PFSK-1 (cell line): ENCODE measurements around the gene EEF1AKMT3.

ENCODE experiments used
- FOXP2 ChIP-seq: optimal IDR thresholded peaks from 2 replicates; pipeline ENCODE3; 2011; ENCODE audit warnings: borderline replicate concordance, control low read depth, inconsistent platforms; ENCODE audit not compliant: insufficient read depth; ENCODE audit errors: extremely low read length, extremely low read depth
- POLR2AphosphoS5 ChIP-seq: IDR thresholded peaks from 2 replicates; pipeline ENCODE4 v1.6.1; 2012; ENCODE audit warnings: low read depth, mild to moderate bottlenecking, control low read depth, low read length, moderate library complexity
- REST ChIP-seq, 2 experiments: IDR thresholded peaks; 2 replicates each; pipeline versions ENCODE4 v1.6.1 to v1.8.0; 2011 to 2012; ENCODE audit warnings: low read depth in 2 of 2, low read length in 2 of 2, control low read depth in 1 of 2, inconsistent platforms in 1 of 2, mild to moderate bottlenecking in 1 of 2, moderate library complexity in 1 of 2; ENCODE audit not compliant: insufficient read depth in 1 of 2
- SIN3A ChIP-seq: IDR thresholded peaks from 2 replicates; pipeline ENCODE4 v1.6.1; 2012; ENCODE audit warnings: mild to moderate bottlenecking, low read length, moderate library complexity, borderline replicate concordance; ENCODE audit not compliant: insufficient read depth
- TAF1 ChIP-seq: IDR thresholded peaks from 2 replicates; pipeline ENCODE4 v1.6.1; 2012; ENCODE audit warnings: low read length, control low read depth, borderline replicate concordance; ENCODE audit not compliant: insufficient read depth

EEF1AKMT3 gene

GRCh38 chr12:57823908-57824640 is 51.7 kb downstream of the EEF1AKMT3 start:
- TF ChIP-seq SIN3A (no peak), POLR2AphosphoS5 (no peak), REST (IDR thresholded peaks at IDR 0.05; ENCODE audit: insufficient read depth in 1 of 2, low read depth in 2 of 2, low read length in 2 of 2) (no peak), FOXP2 (no peak), TAF1 (no peak)

- no peak for TF ChIP-seq FOXP2
- TF ChIP-seq SIN3A = no peak
- TF ChIP-seq POLR2AphosphoS5 = no peak
- no peak for TF ChIP-seq REST (IDR thresholded peaks at IDR 0.05; ENCODE audit: insufficient read depth in 1 of 2, low read depth in 2 of 2, low read length in 2 of 2)
- TF ChIP-seq TAF1 = no peak
These were observed 53.0 kb downstream of the EEF1AKMT3 start for GRCh38 chr12:57825451-57825850.

GRCh38 chr12:57826400-57826799 is 54.0 kb downstream of the EEF1AKMT3 start:
- no peak for TF ChIP-seq SIN3A
- TF ChIP-seq POLR2AphosphoS5 = no peak
- no peak for TF ChIP-seq REST (IDR thresholded peaks at IDR 0.05; ENCODE audit: insufficient read depth in 1 of 2, low read depth in 2 of 2, low read length in 2 of 2)
- TF ChIP-seq FOXP2 = no peak
- no peak for TF ChIP-seq TAF1

GRCh38 chr12:57826966-57827365 is 54.6 kb downstream of the EEF1AKMT3 start:
- TF ChIP-seq FOXP2 (no peak), TAF1 (no peak)

- TF ChIP-seq TAF1 = no peak
- TF ChIP-seq REST (IDR thresholded peaks at IDR 0.05; ENCODE audit: insufficient read depth in 1 of 2, low read depth in 2 of 2, low read length in 2 of 2) = no peak
- no peak for TF ChIP-seq POLR2AphosphoS5
- no peak for TF ChIP-seq SIN3A
- no peak for TF ChIP-seq FOXP2
These were observed 56.8 kb downstream of the EEF1AKMT3 start for GRCh38 chr12:57829025-57829777.
